HG03439 (cell line): ENCODE data around the gene ZC3H12D.

Experiments
- ATAC-seq: cut with Tn5 transposase; IDR thresholded peaks from one replicate; pipeline ENCODE4 v1.9.1; 2021; ENCODE audit warnings: mild to moderate bottlenecking, moderate library complexity; ENCODE audit not compliant: unreplicated experiment

The ZC3H12D gene

GRCh38 chr6:149421132-149421531, 63.7 kb downstream of the ZC3H12D start:
- ATAC-seq, result no peak

GRCh38 chr6:149419696-149420404, 65.0 kb downstream of the ZC3H12D start:
- ATAC-seq, result no peak

- ATAC-seq, result no peak
These were observed 70.0 kb downstream of the ZC3H12D start for GRCh38 chr6:149414821-149415220.

- ATAC-seq, result no peak
These were observed 70.8 kb downstream of the ZC3H12D start for GRCh38 chr6:149414009-149414408.

GRCh38 chr6:149410557-149410956, 74.3 kb downstream of the ZC3H12D start:
- no peak for ATAC-seq

GRCh38 chr6:149409617-149410016, 75.2 kb downstream of the ZC3H12D start:
- no peak for ATAC-seq

- ATAC-seq, result no peak
These were observed 78.7 kb downstream of the ZC3H12D start for GRCh38 chr6:149405823-149406765.

- ATAC-seq, result no peak
These were observed 81.3 kb downstream of the ZC3H12D start for GRCh38 chr6:149403534-149403933.

GRCh38 chr6:149400050-149400449, 84.8 kb downstream of the ZC3H12D start, which contains the start of gene SUMO4:
TSS of gene SUMO4 (plus strand) at chr6:149400262. CDS start at chr6:149400392, 130 bp downstream.
- no peak for ATAC-seq

GRCh38 chr6:149397384-149397783, 87.4 kb downstream of the ZC3H12D start:
- no peak for ATAC-seq
